ENCODE results near the gene ZSCAN9. TPM values are rescaled to one million over a fixed set of nuclear protein-coding genes. Genes with fewer than 3 reads are reported as not detected.

ZSCAN9 gene
- 23.4 TPM for total RNA-seq (ENCODE audit: insufficient read depth, low replicate concordance)

- DNase-seq (ENCODE audit: low spot score): peak; percentile 86
Measured at GRCh38 chr6:28225056-28225834, at the start of gene ZSCAN9. ZSCAN9 (plus strand) TSS chr6:28225275; CDS start chr6:28227085, 1,810 bp downstream.

- DNase-seq (ENCODE audit: low spot score): no peak
Measured at GRCh38 chr6:28176373-28176772, 48.7 kb upstream of the ZSCAN9 start.

GRCh38 chr6:28182255-28182654, 42.8 kb upstream of the ZSCAN9 start:
- DNase-seq (ENCODE audit: low spot score): no peak

- DNase-seq (ENCODE audit: low spot score): no peak
Measured at GRCh38 chr6:28188111-28188979, 36.7 kb upstream of the ZSCAN9 start.

- no peak for DNase-seq (ENCODE audit: low spot score)
Measured at GRCh38 chr6:28200020-28200419, 25.1 kb upstream of the ZSCAN9 start.

GRCh38 chr6:28203201-28203600, 21.9 kb upstream of the ZSCAN9 start:
- DNase-seq (ENCODE audit: low spot score): no peak

GRCh38 chr6:28205879-28206278, 19.2 kb upstream of the ZSCAN9 start:
- DNase-seq (ENCODE audit: low spot score): no peak

- no peak for DNase-seq (ENCODE audit: low spot score)
Measured at GRCh38 chr6:28206527-28206926, 18.5 kb upstream of the ZSCAN9 start.

GRCh38 chr6:28206928-28207509, 18.1 kb upstream of the ZSCAN9 start:
- no peak for DNase-seq (ENCODE audit: low spot score)

- DNase-seq (ENCODE audit: low spot score): no peak
Measured at GRCh38 chr6:28207510-28208110, 17.5 kb upstream of the ZSCAN9 start.

- no peak for DNase-seq (ENCODE audit: low spot score)
Measured at GRCh38 chr6:28208111-28208659, 16.9 kb upstream of the ZSCAN9 start.

GRCh38 chr6:28209753-28210535, 15.1 kb upstream of the ZSCAN9 start:
- DNase-seq (ENCODE audit: low spot score): no peak

GRCh38 chr6:28211840-28212509, 13.1 kb upstream of the ZSCAN9 start:
- no peak for DNase-seq (ENCODE audit: low spot score)

GRCh38 chr6:28212510-28213212, 12.4 kb upstream of the ZSCAN9 start:
- no peak for DNase-seq (ENCODE audit: low spot score)

GRCh38 chr6:28213213-28213523, 11.9 kb upstream of the ZSCAN9 start:
- no peak for DNase-seq (ENCODE audit: low spot score)

GRCh38 chr6:28215425-28215824, 9.7 kb upstream of the ZSCAN9 start:
- DNase-seq (ENCODE audit: low spot score): no peak

GRCh38 chr6:28217890-28218289, 7.2 kb upstream of the ZSCAN9 start:
- DNase-seq (ENCODE audit: low spot score): no peak

- DNase-seq (ENCODE audit: low spot score): peak; percentile 67
Measured at GRCh38 chr6:28218312-28219248, 6.5 kb upstream of the ZSCAN9 start.
